HG03354 (cell line): ENCODE measurements around the gene KCNA10.

Experiments
- ATAC-seq: cut with Tn5 transposase; IDR thresholded peaks from one replicate; pipeline ENCODE4 v1.9.1; 2021; ENCODE audit warnings: mild to moderate bottlenecking; ENCODE audit not compliant: unreplicated experiment, poor library complexity, severe bottlenecking

Gene KCNA10

DNA sequence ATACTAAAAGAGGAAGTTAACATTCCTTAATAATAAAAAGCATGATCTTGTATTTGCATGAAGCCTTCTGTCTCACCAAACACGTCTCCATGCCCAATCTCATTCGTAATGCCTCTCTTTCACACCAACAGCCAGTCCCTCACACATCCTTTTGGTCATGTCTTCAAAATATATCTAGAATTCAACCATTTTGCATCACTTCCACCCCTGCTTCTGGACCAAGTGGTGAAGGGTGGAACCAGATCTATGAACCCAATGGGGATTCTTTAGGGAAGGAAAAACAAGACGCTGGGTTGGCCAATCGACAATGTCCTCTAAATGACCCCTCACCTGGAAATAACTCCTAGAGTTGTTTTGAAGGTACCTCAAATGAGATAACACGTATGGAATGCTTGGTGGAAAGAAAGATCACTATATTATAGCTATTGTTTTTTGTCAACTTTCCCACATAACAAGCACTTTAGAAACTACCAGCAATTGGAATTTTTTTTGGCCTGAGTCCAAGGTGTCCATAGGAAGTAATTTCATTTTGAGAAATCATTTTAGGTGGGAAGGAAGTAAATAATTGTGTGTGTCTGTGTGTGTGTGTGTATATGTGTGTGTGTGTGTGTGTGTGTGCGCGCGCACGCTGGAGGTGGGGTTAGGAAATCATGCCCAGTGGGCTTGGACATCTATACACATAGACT, at the start of gene KCNA10:
Gene KCNA10, minus strand, starts transcription at position 51 of the 686 bp plus-strand sequence. CDS start 388 bp downstream, outside the sequence.
- no peak for ATAC-seq

DNA sequence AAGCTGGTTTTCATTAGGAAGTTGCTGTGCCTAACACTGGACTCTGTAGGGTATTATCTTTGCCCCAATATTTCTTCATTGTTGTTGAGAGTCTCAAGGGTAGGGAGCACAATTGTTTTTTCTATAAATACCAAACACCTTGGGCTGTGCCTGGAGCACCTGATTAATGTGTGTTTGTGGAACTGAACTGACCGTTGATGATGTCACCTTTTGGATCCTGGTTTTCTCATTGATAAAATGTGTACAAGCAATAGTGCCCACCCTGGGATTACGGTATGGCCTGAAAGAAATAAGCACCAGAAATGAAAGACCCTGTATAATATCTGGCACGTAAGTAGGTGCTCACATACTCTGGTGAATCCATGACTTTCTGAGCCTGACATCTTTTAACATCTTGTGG, 47.9 kb upstream of the KCNA10 start:
- ATAC-seq = no peak

DNA sequence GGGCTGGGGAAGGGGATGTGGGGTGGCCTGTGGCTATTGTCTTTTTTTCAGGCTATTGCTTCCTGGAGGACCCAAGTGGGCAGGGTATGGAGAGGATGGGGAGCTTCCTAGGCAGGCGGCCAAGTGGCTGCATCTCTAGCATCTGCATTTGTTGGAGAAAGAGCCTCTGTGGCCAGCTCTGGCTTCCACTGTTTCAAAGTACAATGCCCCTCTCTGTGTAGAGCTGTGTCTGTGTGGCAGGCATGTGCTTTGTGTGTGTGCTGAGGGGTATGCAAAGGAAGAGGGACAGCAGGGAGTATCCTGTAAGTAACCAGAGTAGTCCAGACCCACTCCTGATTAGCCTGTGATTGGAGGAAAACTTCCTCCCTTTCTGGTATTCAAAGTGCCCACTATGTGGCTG, 46.6 kb upstream of the KCNA10 start:
- no peak for ATAC-seq

GRCh38 chr1:110563089-110563488, 44.1 kb upstream of the KCNA10 start:
- ATAC-seq = no peak

DNA sequence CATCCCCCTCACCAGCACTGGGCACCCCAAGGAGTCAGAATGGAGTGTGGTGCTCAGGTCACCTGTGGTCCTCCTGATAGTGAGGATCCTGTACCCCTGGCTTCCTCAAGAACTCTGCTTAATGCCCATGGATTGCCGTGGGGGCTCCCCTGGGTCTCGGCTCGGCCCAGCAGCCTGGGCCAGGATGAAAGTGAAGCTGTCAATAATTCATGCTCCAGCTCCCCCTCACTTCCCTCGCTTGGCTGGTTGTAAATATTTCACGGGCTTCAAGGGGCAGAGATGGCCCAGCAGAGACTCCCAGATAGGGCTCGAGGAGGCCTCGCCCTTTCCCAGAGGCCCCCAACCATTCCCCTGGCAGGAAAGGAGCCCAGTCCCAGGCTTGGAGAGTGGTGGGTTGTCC, 42.6 kb upstream of the KCNA10 start:
- no peak for ATAC-seq

GRCh38 chr1:110559157-110559556, 40.2 kb upstream of the KCNA10 start:
- ATAC-seq = no peak

GRCh38 chr1:110557481-110557880, 38.5 kb upstream of the KCNA10 start:
- no peak for ATAC-seq

DNA sequence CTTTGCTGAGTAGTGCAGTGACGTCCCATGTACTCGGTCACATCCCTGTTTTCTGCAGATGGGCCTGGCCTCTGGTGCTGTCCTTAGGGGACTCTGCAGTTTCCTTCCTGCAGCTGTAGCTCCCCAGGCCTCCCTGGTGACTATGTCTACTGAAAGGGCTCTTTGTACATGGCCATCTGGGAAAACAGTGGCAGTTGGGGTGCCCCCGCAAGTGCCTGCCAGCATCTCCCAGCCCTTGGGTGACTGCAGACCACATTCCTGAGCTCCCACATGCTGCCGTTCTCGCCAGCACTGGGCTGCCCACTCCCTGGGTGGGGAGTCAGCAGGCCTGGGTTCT, 37.5 kb upstream of the KCNA10 start:
- no peak for ATAC-seq

DNA sequence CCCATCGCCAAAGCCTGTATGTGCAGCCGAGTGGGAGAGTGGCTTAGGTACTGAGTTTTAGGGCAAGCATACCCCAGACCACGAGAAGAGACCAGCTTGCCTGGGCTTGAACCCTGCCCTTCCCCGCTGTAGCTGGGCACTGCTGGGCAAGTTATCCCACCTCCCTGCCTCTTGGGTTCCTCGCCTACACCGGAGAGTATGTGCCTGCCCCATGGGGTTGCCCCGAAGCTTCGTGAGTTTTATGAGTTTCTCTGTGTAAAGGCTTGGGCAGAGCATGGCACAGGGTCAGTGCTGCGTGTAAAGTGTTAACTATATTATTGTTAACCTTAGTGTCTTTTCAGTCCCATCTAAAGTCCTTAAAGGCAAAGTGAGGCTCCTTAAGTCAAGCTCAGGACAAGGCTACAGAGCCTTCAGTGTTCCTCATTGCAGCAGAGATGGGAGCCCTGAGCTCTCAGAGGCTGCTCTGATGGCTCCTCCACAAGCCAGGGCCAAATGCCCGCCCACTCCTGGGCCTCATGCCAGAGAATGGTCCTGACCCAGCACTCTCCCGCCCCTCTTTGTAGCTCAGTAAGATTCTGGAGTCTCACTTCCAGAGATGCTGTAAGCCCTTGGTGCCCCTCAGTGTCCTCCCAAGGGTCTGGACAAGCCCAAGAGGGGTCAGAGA, 37.0 kb upstream of the KCNA10 start:
- ATAC-seq = no peak

DNA sequence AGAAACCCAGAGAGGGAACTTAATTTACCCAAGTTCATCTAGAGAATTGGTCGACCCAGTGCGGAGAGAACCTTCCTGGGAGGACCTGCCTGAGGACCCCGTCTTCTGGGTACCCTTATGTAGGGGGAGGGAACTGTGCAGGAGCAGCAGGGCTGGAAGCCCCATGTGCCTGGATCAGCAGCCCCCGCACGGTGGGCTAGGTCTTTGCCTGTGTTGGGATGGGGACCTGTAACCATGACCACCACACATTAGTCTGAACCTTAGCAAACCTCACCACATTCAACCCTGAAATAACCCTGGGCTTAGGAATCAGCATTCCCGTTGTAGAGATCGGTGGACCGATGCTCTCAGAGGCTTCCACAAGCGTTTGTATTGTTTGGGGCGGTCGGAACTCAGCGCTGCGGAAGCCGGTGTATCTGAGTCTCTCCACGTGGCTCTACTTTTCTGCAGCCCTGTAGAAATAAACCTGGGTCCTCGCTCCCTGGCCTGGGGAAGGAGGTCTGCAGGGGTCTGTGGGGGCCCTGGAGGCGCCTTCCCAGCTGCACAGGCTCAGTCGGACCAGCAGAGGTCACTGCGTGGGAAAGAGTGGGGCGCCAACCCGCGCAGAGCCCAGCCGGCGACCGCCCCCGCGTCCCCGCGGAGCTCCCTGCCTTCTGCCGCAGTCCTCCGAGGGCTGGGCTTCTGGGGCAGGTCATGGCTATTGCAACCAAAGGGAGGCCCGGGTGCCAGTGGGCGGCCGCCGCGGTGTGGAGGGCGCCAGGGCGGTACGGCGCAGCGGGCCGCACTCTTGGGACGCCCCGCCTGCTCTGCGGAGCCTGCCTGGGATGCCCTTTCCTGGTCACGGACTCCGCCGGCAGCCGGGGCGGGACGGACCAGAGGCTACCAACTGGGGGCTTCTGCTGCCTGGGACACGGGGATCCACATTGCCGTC, 36.2 kb upstream of the KCNA10 start:
- no peak for ATAC-seq

DNA sequence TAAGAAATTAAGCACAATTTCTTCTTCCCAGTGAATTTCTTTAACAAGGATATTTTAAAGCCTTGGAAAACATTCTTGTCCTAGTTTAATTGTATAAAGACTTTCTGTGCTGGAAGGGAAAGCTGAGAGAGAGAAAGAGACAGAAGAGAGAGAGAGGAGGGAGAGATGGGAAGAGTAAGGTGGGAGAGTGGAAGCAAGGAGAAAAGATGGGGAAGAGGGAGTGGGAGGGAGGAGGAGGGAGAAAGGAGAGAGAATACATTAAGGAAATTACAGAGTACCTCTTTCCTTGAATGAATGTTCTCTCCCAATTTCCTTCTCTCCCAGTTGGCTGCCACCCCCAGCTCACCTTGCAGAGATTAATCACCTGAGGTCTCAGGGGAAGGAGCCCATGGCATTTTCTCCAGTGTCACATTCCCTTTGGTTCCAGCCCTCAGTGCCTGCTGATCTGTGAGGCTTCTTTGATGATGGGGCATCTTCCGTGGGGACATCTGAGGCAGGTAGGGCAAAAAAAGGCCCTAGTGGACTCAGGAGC, 32.4 kb upstream of the KCNA10 start:
- no peak for ATAC-seq

- no peak for ATAC-seq
Observed at GRCh38 chr1:110549831-110550230, 30.9 kb upstream of the KCNA10 start.

GRCh38 chr1:110548381-110548780, 29.4 kb upstream of the KCNA10 start:
- ATAC-seq = no peak

GRCh38 chr1:110547017-110547416, 28.0 kb upstream of the KCNA10 start:
- no peak for ATAC-seq

GRCh38 chr1:110545492-110545891, 26.5 kb upstream of the KCNA10 start:
- no peak for ATAC-seq

DNA sequence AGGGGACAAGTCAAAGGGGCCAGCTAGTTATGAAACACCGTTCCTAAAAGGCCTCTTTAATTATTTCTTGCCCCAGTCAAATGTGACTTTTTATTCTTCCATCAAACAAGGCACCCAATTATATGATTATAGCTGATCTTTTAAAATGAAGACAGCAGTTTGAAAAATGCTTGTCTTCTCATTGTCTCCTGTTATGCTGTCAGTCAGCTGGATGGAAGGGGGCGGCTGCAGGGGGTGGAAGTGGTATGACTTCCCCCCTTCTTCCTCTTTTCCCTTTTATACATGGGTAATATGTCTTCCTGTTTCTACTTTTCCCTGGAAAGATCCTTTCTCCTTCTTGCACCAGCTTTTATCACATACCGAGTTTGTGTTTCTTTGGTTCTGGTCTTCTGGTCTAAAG, 25.8 kb upstream of the KCNA10 start:
- no peak for ATAC-seq

DNA sequence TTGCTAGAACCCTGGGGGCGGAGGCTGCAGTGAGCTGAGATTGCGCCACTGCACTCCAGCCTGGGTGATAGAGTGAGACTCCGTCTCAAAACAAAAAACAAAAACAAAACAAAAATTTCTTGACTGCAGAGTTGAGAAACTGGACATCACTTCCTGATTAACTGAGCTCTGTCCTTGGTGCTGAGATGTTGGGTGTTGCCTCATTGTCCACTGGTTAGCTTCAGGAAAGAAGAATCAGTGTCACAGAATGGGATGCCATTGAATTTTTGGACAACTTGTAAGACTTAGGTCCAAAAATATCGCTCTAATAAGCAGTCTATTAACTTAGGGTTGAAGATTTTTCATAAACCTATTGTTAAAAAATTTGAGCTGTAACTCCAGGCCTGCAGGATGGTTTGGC, 23.8 kb upstream of the KCNA10 start:
- ATAC-seq = no peak

DNA sequence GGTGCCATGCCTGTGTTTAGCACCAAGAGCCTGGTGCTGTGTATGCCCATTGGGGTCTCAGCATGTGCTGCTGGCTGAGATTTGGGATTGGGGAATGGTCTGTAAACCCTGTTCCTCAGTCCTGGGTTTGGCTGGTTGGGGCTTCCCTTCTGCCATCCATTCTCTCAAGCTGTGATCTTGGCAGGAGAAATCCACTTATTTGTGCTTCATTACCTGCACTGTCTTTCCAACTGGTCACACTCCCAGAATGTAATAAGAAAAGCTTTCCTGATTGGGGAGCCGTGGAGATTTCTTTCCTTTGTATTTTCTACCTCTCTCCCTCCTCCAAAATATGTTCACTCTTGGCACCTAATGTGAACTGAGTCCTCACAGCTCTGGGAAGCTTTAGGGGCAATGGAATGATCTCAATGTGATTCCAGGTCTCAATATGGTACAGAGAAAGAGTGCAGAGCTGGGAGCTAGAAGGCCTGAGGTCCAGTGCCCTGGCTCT, 23.0 kb upstream of the KCNA10 start:
- ATAC-seq = no peak

- ATAC-seq = no peak
Observed at GRCh38 chr1:110540891-110541685, 22.1 kb upstream of the KCNA10 start.

DNA sequence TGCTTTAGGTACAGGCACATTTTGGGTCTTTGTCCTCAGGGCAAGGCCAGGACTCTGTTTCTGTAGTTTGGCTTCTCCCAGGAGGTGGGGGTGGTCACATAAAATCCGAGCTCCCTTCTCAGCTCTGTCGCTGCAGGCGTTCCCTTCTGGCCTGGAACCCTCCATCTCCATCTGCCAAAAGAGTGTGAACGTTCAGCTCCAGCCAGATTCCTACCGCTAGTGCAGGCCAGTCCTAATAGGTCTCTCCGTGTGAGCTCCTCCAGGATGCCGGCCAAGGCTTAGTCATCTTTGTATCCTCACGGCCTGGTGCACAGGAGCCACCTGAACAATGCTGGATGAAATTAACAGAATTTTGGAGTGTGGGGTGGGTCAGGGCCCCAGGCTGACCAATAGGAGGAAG, 19.9 kb upstream of the KCNA10 start:
- ATAC-seq = no peak
